GM12801 (cell line): ENCODE data around the gene TMEM254.

ENCODE experiments used
- TF ChIP-seq, protein P1 (sequence below): IDR thresholded peaks from one replicate; pipeline ENCODE4 v1.5.1; 2011; ENCODE audit warnings: control low read depth; ENCODE audit not compliant: insufficient read length; ENCODE audit errors: extremely low read depth

The TMEM254 gene

DNA sequence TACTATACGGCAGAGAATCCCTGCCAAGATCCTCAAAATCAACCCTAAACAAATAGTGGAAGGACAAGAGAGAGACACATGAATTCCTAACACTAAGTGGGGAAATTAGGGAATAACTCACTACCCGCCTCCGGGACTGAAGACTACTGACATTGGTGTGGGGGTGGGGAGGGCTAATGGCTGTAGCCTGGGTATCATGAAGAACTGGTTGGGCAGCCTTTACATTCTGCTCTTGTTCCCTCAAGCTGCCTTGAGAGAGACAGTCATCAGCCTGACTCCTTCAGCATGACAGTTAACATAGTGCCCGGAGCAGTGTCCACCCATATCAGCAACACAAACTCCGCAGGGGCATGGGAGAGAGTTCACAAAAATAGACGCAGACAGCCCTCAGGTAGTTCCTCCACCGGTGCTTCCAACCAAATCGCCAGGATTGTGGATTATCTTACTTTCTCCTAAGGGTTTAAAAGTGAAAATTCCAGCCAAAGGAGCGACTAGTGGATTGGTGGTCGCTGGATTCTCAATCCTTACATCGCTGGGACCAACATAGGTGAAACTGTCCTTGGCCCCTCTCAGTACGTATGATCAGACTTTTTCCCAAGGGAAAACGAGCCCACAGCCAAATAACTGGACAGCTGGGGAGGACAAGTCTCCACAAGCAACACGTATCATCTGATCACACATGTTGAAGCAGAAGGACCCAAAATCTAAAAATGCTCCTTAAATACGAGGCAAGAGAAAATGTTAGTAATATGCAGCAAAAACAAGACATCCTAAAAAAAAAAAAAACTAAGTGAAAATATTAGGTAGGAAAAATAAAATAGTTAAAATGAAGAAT is 22.6 kb downstream of the TMEM254 start:
- TF ChIP-seq, protein P1, sequence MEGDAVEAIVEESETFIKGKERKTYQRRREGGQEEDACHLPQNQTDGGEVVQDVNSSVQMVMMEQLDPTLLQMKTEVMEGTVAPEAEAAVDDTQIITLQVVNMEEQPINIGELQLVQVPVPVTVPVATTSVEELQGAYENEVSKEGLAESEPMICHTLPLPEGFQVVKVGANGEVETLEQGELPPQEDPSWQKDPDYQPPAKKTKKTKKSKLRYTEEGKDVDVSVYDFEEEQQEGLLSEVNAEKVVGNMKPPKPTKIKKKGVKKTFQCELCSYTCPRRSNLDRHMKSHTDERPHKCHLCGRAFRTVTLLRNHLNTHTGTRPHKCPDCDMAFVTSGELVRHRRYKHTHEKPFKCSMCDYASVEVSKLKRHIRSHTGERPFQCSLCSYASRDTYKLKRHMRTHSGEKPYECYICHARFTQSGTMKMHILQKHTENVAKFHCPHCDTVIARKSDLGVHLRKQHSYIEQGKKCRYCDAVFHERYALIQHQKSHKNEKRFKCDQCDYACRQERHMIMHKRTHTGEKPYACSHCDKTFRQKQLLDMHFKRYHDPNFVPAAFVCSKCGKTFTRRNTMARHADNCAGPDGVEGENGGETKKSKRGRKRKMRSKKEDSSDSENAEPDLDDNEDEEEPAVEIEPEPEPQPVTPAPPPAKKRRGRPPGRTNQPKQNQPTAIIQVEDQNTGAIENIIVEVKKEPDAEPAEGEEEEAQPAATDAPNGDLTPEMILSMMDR, result no peak

DNA sequence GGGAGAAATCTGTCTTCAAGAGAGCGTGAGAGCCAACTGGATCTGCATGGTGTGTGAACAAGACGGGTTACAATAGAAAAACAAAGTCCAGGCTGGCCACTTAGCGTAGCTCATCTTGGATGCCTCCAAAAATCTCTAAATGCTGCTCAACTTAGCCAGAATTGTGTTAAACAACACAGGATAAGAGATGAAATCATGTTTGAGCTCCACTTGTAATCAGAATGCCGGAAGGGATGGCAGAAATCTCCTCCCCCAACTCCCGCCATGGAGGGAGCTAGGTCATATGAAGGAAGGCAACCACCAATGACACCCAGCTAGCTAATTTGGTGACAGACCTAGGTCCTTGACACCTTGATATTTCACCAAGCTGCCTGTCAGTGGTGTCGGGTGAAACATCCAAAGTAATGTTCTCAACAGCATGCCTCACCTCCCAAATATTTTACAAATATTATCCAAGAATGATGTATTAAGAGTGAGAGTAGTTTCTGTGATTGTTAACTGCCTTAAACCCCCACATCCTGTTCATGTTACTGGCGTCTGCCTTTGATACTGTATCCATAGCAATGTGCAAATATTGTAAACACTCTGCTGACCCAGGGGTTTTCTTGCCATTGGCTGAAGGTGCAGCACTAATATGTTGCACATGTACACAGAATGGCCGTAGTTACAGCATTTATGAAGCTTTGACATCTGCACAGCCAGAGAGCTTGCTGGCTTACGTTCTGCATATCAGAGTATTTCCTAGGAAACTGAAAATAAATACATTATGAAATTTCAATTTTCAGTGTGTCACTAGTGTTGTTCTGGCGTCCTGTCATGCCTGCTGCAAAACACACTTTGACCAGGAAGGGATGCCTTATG is 25.8 kb downstream of the TMEM254 start:
- TF ChIP-seq, protein P1, result no peak

GRCh38 chr10:80108576-80109239 is 30.2 kb downstream of the TMEM254 start:
- TF ChIP-seq, protein P1, result no peak

DNA sequence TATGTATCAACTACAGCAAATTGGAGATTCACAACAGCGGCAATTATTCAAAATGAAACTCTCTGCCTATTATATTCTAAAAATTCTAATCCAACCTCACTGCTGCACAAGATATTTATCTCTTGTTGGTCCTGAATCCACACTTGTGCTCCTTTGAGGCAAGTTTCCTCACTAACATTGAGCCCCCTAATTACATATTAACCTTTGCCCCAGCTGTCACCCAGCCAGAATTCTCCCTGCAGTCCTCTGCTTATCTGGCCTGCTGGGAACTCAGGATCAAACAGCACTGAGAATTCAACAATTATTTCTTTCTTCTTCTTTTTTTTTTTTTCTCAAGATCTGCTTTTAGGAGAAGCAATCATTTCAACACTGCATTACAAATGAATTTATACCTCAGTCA is 32.5 kb downstream of the TMEM254 start:
- TF ChIP-seq, protein P1, result no peak

DNA sequence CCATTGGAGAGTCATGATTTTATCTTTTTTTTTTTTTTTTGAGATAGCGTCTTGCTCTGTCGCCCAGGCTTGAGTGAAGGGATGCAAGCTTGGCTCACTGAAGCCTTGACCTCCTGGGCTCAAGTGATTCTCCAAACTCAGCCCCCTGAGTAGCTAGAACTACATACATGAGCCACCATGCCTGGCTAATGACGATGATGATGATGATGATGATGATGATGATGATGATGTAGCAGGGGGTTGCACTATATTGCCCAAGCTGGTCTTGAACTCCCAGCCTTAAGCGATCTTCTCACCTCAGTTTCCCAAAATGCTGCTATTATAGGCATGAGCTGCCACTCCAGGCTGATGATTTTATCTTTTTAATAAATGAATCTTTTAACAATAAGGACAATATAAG is 40.2 kb downstream of the TMEM254 start:
- TF ChIP-seq, protein P1, result no peak

- TF ChIP-seq, protein P1, result no peak
Observed at GRCh38 chr10:80122110-80122710, 43.7 kb downstream of the TMEM254 start.
